ENCODE measurements around the gene RNU7-1. TPM values are rescaled to one million over a fixed set of nuclear protein-coding genes. Genes with fewer than 3 reads are reported as not detected.
A peak's percentile ranks its signal among the peaks of the same experiment; 100 is the strongest.

The RNU7-1 gene
- polyA plus RNA-seq, 3 donors: not detected

- TF ChIP-seq CTCF (IDR thresholded peaks at IDR 0.05): no peak
- no peaks in the 10 kb centered on the region for H4K20me1 ChIP-seq (ENCODE audit: insufficient read depth, low read length)
- DNase-seq: no peak
- peaks cover 14 to 15% of the 10 kb centered on the region in 2 donors for H3K4me1 ChIP-seq (ENCODE audit: control insufficient read depth in 1 of 2, insufficient read depth in 2 of 2, low read length in 2 of 2)
- H2AFZ ChIP-seq (ENCODE audit: insufficient read depth, low read depth, low read length, poor library complexity, severe bottlenecking): no peak overlapping the region
- intact Hi-C loops (cut with micrococcal nuclease): loop anchor here (5.0 to 10.0 kb wide), 2 partner anchors 37 to 55 kb away; partner anchors contain the start of genes CDCA3 (in 1 of the 2), SPSB2 (in 1 of the 2) and USP5 (in 1 of the 2)
- Mint-ChIP-seq H3K4me1 (peaks cover 7% of the 10 kb centered on the region), H3K36me3 (peaks cover 3 to 12% of the 10 kb centered on the region in 2 donors), H3K27ac (no peak overlapping the region), H3K27me3 (ENCODE audit: low read depth in 3 of 3) (peaks cover 27 to 43% (median 34%) of the 10 kb centered on the region in 3 donors), H3K4me3 (no peak overlapping the region), H3K9me3 (peaks cover 0 to 7% (median 0%) of the 10 kb centered on the region in 7 donors)
- no peaks in the 10 kb centered on the region for H3K79me2 ChIP-seq (ENCODE audit: insufficient read depth, low read length)
- no peak overlapping the region for H3K4me3 ChIP-seq (replicated peaks in 1 of 3; ENCODE audit: low read depth in 2 of 3, low read length in 3 of 3)
- no peak overlapping the region for H3K27ac ChIP-seq (ENCODE audit: low read depth in 1 of 2, low read length in 2 of 2)
- H3K4me2 ChIP-seq (replicated peaks; ENCODE audit: extremely low read depth, low read length, poor library complexity, severe bottlenecking): no peak overlapping the region
- no peaks in the 10 kb centered on the region for H3K9me3 ChIP-seq (replicated peaks in 1 of 2; ENCODE audit: control insufficient read depth in 1 of 2, insufficient read depth in 1 of 2, low read length in 2 of 2)
- peaks cover 0 to 9% of the 10 kb centered on the region in 2 donors for H3K36me3 ChIP-seq (replicated peaks in 1 of 2; ENCODE audit: control insufficient read depth in 1 of 2, insufficient read depth in 2 of 2, low read length in 2 of 2)
- WGBS (ENCODE audit: insufficient coverage): 100% methylated on average over 1 of the region's 4 CpGs
- no peak overlapping the region for H3K9ac ChIP-seq (ENCODE audit: insufficient read depth, low read length, poor library complexity, severe bottlenecking)
- peaks cover 17 to 34% of the 10 kb centered on the region in 2 donors for H3K27me3 ChIP-seq (ENCODE audit: control insufficient read depth in 2 of 2, insufficient read depth in 2 of 2, low read length in 2 of 2)
Observed at GRCh38 chr12:6909421-6910145, 34.0 kb upstream of the RNU7-1 start.

GRCh38 chr12:6912164-6912935, 31.3 kb upstream of the RNU7-1 start:
- peaks cover 0 to 10% of the 10 kb centered on the region in 2 donors for H3K9me3 ChIP-seq (replicated peaks in 1 of 2; ENCODE audit: control insufficient read depth in 1 of 2, insufficient read depth in 1 of 2, low read length in 2 of 2)
- Mint-ChIP-seq H3K9me3 (peaks cover 0 to 9% (median 5%) of the 10 kb centered on the region in 7 donors), H3K27me3 (ENCODE audit: low read depth in 3 of 3) (peaks cover 52 to 70% (median 55%) of the 10 kb centered on the region in 3 donors), H3K4me1 (peaks cover 17% of the 10 kb centered on the region), H3K36me3 (peaks cover 3 to 18% of the 10 kb centered on the region in 2 donors), H3K4me3 (peak overlapping the region in 1 of 2 donors; percentile 95), H3K27ac (no peak overlapping the region)
- peaks cover 23 to 58% of the 10 kb centered on the region in 2 donors for H3K27me3 ChIP-seq (ENCODE audit: control insufficient read depth in 2 of 2, insufficient read depth in 2 of 2, low read length in 2 of 2)
- H4K20me1 ChIP-seq (ENCODE audit: insufficient read depth, low read length): no peaks in the 10 kb centered on the region
- intact Hi-C loops (cut with micrococcal nuclease): no loop called here
- no peak overlapping the region for H3K9ac ChIP-seq (ENCODE audit: insufficient read depth, low read length, poor library complexity, severe bottlenecking)
- TF ChIP-seq CTCF (IDR thresholded peaks at IDR 0.05): no peak
- no peak overlapping the region for H2AFZ ChIP-seq (ENCODE audit: insufficient read depth, low read depth, low read length, poor library complexity, severe bottlenecking)
- no peak for DNase-seq
- no peaks in the 10 kb centered on the region for H3K79me2 ChIP-seq (ENCODE audit: insufficient read depth, low read length)
- no peak overlapping the region for H3K4me3 ChIP-seq (replicated peaks in 1 of 3; ENCODE audit: low read depth in 2 of 3, low read length in 3 of 3)
- H3K4me1 ChIP-seq (ENCODE audit: control insufficient read depth in 1 of 2, insufficient read depth in 2 of 2, low read length in 2 of 2): peaks cover 13 to 19% of the 10 kb centered on the region in 2 donors
- H3K27ac ChIP-seq (ENCODE audit: low read depth in 1 of 2, low read length in 2 of 2): no peak overlapping the region
- H3K4me2 ChIP-seq (replicated peaks; ENCODE audit: extremely low read depth, low read length, poor library complexity, severe bottlenecking): no peak overlapping the region
- WGBS (ENCODE audit: insufficient coverage): 96% methylated on average over 13 of the region's 15 CpGs
- H3K36me3 ChIP-seq (replicated peaks in 1 of 2; ENCODE audit: control insufficient read depth in 1 of 2, insufficient read depth in 2 of 2, low read length in 2 of 2): no peaks in the 10 kb centered on the region
